Left lung (tissue), 10 donors: ENCODE data around the gene RCBTB2. TPM values are rescaled to one million over a fixed set of nuclear protein-coding genes. Genes with fewer than 3 reads are reported as not detected.
A peak's percentile ranks its signal among the peaks of the same experiment; 100 is the strongest.

ENCODE experiments used
- ATAC-seq: fragments of 200-7000 bp; cut with Tn5 transposase; one replicate; pipeline ENCODE4 v1.9.1; 2020; ENCODE audit warnings: moderate library complexity
- DNase-seq, 4 donors: peaks; one replicate each; pipeline ENCODE4 v3.0.0-alpha.2; 2013 to 2020
- H3K27ac ChIP-seq, 2 donors: fragments of 200-600 bp; sonication (generic) in 1 of 2; one replicate each; pipeline versions ENCODE4 v1.5.0 to v1.8.0; 2020 to 2021
- H3K27me3 ChIP-seq, 2 donors: fragments of 200-600 bp; sonication (generic) in 1 of 2; one replicate each; pipeline versions ENCODE4 v1.5.0 to v1.8.0; 2020 to 2021
- H3K36me3 ChIP-seq, 2 donors: fragments of 200-600 bp; sonication (generic) in 1 of 2; one replicate each; pipeline versions ENCODE4 v1.5.0 to v1.8.0; 2020 to 2021
- H3K4me1 ChIP-seq, 2 donors: fragments of 200-600 bp; one replicate each; pipeline ENCODE4 v1.8.0; 2021
- H3K4me3 ChIP-seq, 2 donors: fragments of 200-600 bp; sonication (generic) in 1 of 2; one replicate each; pipeline versions ENCODE4 v1.5.0 to v1.8.0; 2020 to 2021; ENCODE audit warnings: mild to moderate bottlenecking in 1 of 2
- H3K9me3 ChIP-seq, 2 donors: fragments of 200-600 bp; sonication (generic) in 1 of 2; one replicate each; pipeline versions ENCODE4 v1.5.0 to v1.8.0; 2020 to 2021
- CTCF ChIP-seq, 2 donors: fragments of 200-600 bp; sonication (generic) in 1 of 2; IDR thresholded peaks; one replicate each; pipeline versions ENCODE4 v1.5.0 to v1.8.0; 2021; ENCODE audit warnings: antibody characterized with exemption in 2 of 2
- intact Hi-C, 2 donors: fragments of 100-400 bp; cut with DNase I; formaldehyde crosslinking; loops; one replicate each; pipeline versions ENCODE4 v1.11.2 to v1.14.2; 2022
- polyA plus RNA-seq, 6 donors: library from polyadenylated mRNA; unstranded; fragments of 120-200 nt; gene quantifications; one replicate each; pipeline ENCODE4 v1.2.1, GENCODE V29; 2013; ENCODE audit not compliant: insufficient read length in 6 of 6
- total RNA-seq, 2 donors: library from RNA; stranded (reverse); fragmentation: NEBNext Ultra II Directional; extraction: Animal tissue kit (Norgen Biotek cat#: 25700); gene quantifications; one replicate each; pipeline ENCODE4 v1.2.1, GENCODE V29; 2021
- donor health status: DM: no; HTN: yes; CAD: no.
- donor health status: DM: no; HTN: no; CAD: no.

The RCBTB2 gene
- total and polyA plus RNA-seq, 8 donors = 17.1 to 44.5 (median 40.6) TPM

DNA sequence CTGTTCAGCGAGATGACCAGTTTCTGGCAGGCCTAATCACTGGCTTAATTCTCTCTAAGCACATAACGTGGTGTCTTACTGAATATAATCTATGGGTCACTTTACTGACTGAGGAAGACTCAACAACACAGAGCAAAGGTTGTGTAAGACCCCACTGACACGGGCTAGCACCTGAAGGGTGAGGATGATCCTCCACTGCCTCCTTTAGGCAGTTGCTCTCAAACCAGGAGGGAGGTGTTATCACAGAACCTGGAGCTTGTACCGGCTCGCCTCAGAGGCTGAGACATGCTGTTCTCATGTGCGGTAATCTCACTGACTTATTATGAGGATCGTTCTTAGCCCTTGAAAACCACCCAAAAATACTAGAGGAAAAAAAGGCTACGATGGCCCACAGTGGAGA is 28.3 kb downstream of the RCBTB2 start:
- no peaks in the 10 kb centered on the region for H3K27me3 ChIP-seq
- H3K36me3 ChIP-seq = peaks cover 0 to 7% of the 10 kb centered on the region in 2 donors
- H3K9me3 ChIP-seq = no peaks in the 10 kb centered on the region
- intact Hi-C loops = no loop called here
- no peak for TF ChIP-seq CTCF (IDR thresholded peaks at IDR 0.05)
- ATAC-seq = no peak
- peak overlapping the region in 1 of 2 donors; percentile 87 for H3K27ac ChIP-seq
- no peak overlapping the region for H3K4me3 ChIP-seq
- no peak for DNase-seq
- peaks cover 12 to 60% of the 10 kb centered on the region in 2 donors for H3K4me1 ChIP-seq

DNA sequence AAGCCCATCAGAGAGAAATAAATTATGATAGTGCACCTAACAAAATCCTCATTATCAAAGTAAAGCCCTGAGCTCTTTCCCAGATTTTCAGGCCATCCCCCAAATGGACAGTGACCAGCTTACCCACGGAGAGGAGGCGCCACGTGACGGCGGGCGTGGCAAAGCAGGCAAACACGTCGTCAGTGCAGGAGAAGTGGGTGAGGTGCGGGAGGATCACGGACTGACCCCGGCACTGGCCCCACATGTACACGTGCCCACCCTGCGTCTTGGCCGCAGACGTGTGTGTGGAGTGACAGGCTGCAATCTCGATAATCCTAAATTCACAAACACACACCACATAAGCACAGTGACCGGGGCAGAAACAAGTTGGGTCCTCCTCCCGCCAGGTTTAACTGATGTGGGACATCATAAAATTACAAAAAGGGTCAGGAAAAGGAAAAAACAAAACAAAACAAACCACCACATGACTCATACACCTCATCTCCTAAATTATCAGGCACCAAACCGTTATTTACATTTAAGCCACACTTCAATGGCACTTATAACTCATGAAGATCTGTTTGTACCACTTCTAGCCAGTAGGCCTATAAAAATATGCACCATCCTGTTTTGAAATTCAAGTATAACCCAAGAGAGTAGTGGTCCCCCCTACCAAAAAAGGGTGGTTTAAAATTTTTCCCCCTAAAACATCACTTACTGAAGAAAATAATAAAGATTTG is 30.1 kb downstream of the RCBTB2 start:
- peaks cover 0 to 8% of the 10 kb centered on the region in 2 donors for H3K36me3 ChIP-seq
- H3K27ac ChIP-seq = peak overlapping the region in 1 of 2 donors; percentile 13
- intact Hi-C loops = no loop called here
- DNase-seq (peak in 1 of 4 donors; percentile 61), ATAC-seq (no peak)
- peaks cover 12 to 64% of the 10 kb centered on the region in 2 donors for H3K4me1 ChIP-seq
- TF ChIP-seq CTCF (IDR thresholded peaks at IDR 0.05) = no peak
- H3K27me3 ChIP-seq = no peaks in the 10 kb centered on the region
- H3K9me3 ChIP-seq = no peaks in the 10 kb centered on the region
- H3K4me3 ChIP-seq = no peak overlapping the region

DNA sequence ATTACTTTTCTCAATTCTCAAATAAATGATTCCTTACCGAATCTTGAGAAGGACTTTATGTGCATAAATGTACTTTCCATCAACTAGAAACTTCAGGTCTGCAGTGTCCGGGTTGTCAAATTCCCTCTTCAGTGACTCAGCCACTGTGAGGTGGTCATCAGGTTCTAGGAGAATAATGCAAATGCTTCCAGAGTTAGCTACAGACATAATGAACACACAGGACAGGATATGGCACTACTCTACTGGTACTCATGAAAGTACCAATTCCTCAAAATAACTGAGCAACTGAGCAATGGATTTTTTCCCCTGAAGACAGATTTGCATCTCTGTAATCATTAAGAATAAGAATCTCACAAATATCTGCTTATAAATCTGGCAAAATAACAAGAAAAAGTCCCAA is 31.2 kb downstream of the RCBTB2 start:
- ATAC-seq = no peak
- intact Hi-C loops = no loop called here
- no peak for DNase-seq
- no peak for TF ChIP-seq CTCF (IDR thresholded peaks at IDR 0.05)
- Histone ChIP-seq H3K9me3 (no peaks in the 10 kb centered on the region), H3K4me3 (no peak overlapping the region), H3K27me3 (no peaks in the 10 kb centered on the region), H3K27ac (peak overlapping the region in 1 of 2 donors; percentile 78), H3K4me1 (peaks cover 12 to 57% of the 10 kb centered on the region in 2 donors), H3K36me3 (peaks cover 0 to 8% of the 10 kb centered on the region in 2 donors)

GRCh38 chr13:48500652-48501197 is 32.2 kb downstream of the RCBTB2 start:
- Histone ChIP-seq H3K9me3 (no peaks in the 10 kb centered on the region), H3K27ac (peak overlapping the region; percentile 62 to 78), H3K4me1 (peaks cover 12 to 52% of the 10 kb centered on the region in 2 donors), H3K27me3 (no peaks in the 10 kb centered on the region), H3K4me3 (no peak overlapping the region), H3K36me3 (peaks cover 0 to 12% of the 10 kb centered on the region in 2 donors)
- peak in 1 of 4 donors; percentile 19 for DNase-seq
- TF ChIP-seq CTCF (IDR thresholded peaks at IDR 0.05) = no peak
- ATAC-seq = peak; percentile 94
- intact Hi-C loops = no loop called here

DNA sequence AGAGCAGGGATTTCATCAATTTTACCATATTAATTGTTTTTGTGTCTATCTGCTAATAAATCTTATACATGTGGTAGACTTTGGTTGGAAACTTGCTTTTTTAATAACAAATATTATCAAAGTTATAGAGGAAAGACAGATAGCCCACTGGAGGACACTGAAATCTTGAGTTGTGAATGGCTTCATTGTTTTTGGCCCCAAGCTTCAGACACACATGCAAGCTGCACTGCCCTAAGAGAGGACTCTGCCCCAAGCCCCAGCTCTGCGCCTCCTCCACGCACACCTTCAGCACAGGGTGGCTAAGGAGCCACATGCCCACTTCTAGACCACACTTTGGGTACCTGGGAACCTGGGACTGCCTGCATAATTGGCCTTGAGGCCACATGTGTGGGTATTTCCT is 35.2 kb downstream of the RCBTB2 start:
- intact Hi-C loops = loop anchor here in 1 of 2 donors (10.0 kb wide), 2 partner anchors 77 to 83 kb away; partner anchors contain the start of gene LPAR6
- ATAC-seq (no peak), DNase-seq (no peak)

More for the DNA sequence above, 35.2 kb downstream of the RCBTB2 start:
- no peak overlapping the region for H3K4me3 ChIP-seq
- H3K4me1 ChIP-seq = peaks cover 18 to 64% of the 10 kb centered on the region in 2 donors
- no peak overlapping the region for H3K27ac ChIP-seq
- TF ChIP-seq CTCF (IDR thresholded peaks at IDR 0.05) = no peak
- no peaks in the 10 kb centered on the region for H3K27me3 ChIP-seq
- H3K36me3 ChIP-seq = peaks cover 0 to 12% of the 10 kb centered on the region in 2 donors
- no peaks in the 10 kb centered on the region for H3K9me3 ChIP-seq
